HepG2 (cell line): Measurements from ENCODE around the gene TSPAN9. TPM values are rescaled to one million over a fixed set of nuclear protein-coding genes. Genes with fewer than 3 reads are reported as not detected.

Experiments
- ATAC-seq: fragments of 200-7000 bp; cut with Tn5 transposase; 3 replicates; pipeline ENCODE4 v1.9.1; 2020; ENCODE audit warnings: mild to moderate bottlenecking, moderate library complexity
- BruUV-seq: library from RNA; stranded (reverse); fragments of 400-500 nt; replicated peaks from 2 replicates; lab custom pipeline; 2021; lab: Mats Ljungman, UMichigan
- CTCF ChIA-PET: fragments of 300-600 bp; formaldehyde crosslinking; extraction: SDS; loops from one replicate; lab custom pipeline; 2021; ENCODE audit warnings: low total read pairs, inconsistent platforms, low intra/inter-chr PET ratio; lab: Yijun Ruan, JAX
- POLR2A ChIA-PET: fragments of 350-600 bp; sonication (Branson Sonifier 250); formaldehyde crosslinking; loops from one replicate; lab custom pipeline; 2020; ENCODE audit warnings: antibody characterized with exemption, inconsistent platforms; lab: Yijun Ruan, JAX
- DNase-seq: peaks from one replicate; pipeline ENCODE4 v3.0.0-alpha.2; 2015; ENCODE audit warnings: low spot score
- FAIRE-seq: peaks from 3 replicates; lab custom pipeline; 2011; peaks lifted over from hg19 to GRCh38; lab: Jason Lieb, UNC
- H2AFZ ChIP-seq: one replicate; pipeline ENCODE4 v1.6.1; 2011; ENCODE audit warnings: low read length, inconsistent platforms
- H3K27ac ChIP-seq: fragments of 300-600 bp; 3 replicates; pipeline ENCODE4 v1.8.0; 2011; ENCODE audit warnings: mixed run types, mild to moderate bottlenecking, mixed read lengths, low read length, inconsistent platforms; ENCODE audit not compliant: insufficient read depth; ENCODE audit errors: extremely low read length
- H3K27me3 ChIP-seq, 2 experiments: fragments of 200-600 bp in 1 of 2; 2 replicates in 1 of 2; 3 replicates in 1 of 2; pipeline versions ENCODE4 v1.6.0 to v1.8.0; 2011; ENCODE audit warnings: low read length in 2 of 2, mild to moderate bottlenecking in 2 of 2, moderate library complexity in 2 of 2, inconsistent platforms in 1 of 2; ENCODE audit not compliant: insufficient read depth in 2 of 2, control insufficient read depth in 1 of 2
- H3K36me3 ChIP-seq, 2 experiments: fragments of 200-600 bp in 1 of 2; replicated peaks in 1 of 2; 2 replicates in 1 of 2; 3 replicates in 1 of 2; pipeline versions ENCODE4 v1.5.1 to v1.8.0; 2011; ENCODE audit warnings: low read length in 2 of 2, inconsistent platforms in 1 of 2; ENCODE audit not compliant: insufficient read depth in 2 of 2, control insufficient read depth in 1 of 2
- H3K4me1 ChIP-seq: 2 replicates; pipeline ENCODE4 v1.5.1; 2012; ENCODE audit warnings: low read length, inconsistent platforms; ENCODE audit not compliant: insufficient read depth
- H3K4me2 ChIP-seq: 2 replicates; pipeline ENCODE4 v1.6.0; 2011; ENCODE audit warnings: low read depth, low read length, inconsistent platforms
- H3K4me3 ChIP-seq, 3 experiments: fragments of 200-600 bp in 1 of 3; sonication (generic), shearing (Covaris generic) in 1 of 3; replicated peaks in 1 of 3; 2 replicates each; pipeline ENCODE4 v1.5.1; 2011 to 2016; ENCODE audit warnings: low read length in 3 of 3, inconsistent platforms in 2 of 3, low read depth in 2 of 3, mild to moderate bottlenecking in 2 of 3, control low read depth in 1 of 3, mixed read lengths in 1 of 3; ENCODE audit not compliant: insufficient read depth in 1 of 3
- H3K79me2 ChIP-seq: one replicate; pipeline ENCODE4 v1.6.1; 2011; ENCODE audit warnings: low read length, inconsistent platforms; ENCODE audit not compliant: insufficient read depth
- H3K9ac ChIP-seq: 2 replicates; pipeline ENCODE4 v1.6.0; 2011; ENCODE audit warnings: mild to moderate bottlenecking, low read depth, low read length, inconsistent platforms; ENCODE audit not compliant: insufficient read depth
- H3K9me3 ChIP-seq: 2 replicates; pipeline ENCODE4 v1.5.1; 2012; ENCODE audit warnings: mild to moderate bottlenecking, low read length
- H4K20me1 ChIP-seq: 2 replicates; pipeline ENCODE4 v1.6.0; 2011; ENCODE audit warnings: inconsistent platforms, mild to moderate bottlenecking, low read length, moderate library complexity; ENCODE audit not compliant: insufficient read depth
- AKAP8 ChIP-seq: sonication (generic); formaldehyde crosslinking; IDR thresholded peaks from 2 replicates; pipeline ENCODE4 v1.5.1; 2020; ENCODE audit warnings: mild to moderate bottlenecking, missing genetic modification reagents
- ATF7-NPFF ChIP-seq: sonication (generic); formaldehyde crosslinking; IDR thresholded peaks from 2 replicates; pipeline ENCODE4 v1.8.1; 2023; ENCODE audit warnings: mild to moderate bottlenecking, low read depth, missing genetic modification reagents, moderate library complexity
- CBX2 ChIP-seq, 2 experiments: fragments of 200-600 bp in 1 of 2; sonication (generic); formaldehyde crosslinking in 1 of 2; IDR thresholded peaks; 2 replicates each; pipeline versions ENCODE4 v1.7.0 to v1.8.1; 2018 to 2022; ENCODE audit warnings: low read depth in 2 of 2, low read length in 1 of 2, mild to moderate bottlenecking in 1 of 2, missing genetic modification reagents in 1 of 2
- HNF1A ChIP-seq, 2 experiments: sonication (generic) in 1 of 2; formaldehyde crosslinking in 1 of 2; IDR thresholded peaks; 2 replicates each; pipeline versions ENCODE4 v1.4.0 to v1.6.1; 2016 to 2020; ENCODE audit warnings: borderline replicate concordance in 1 of 2, low read depth in 1 of 2, mild to moderate bottlenecking in 1 of 2, missing genetic modification reagents in 1 of 2
- MYPOP ChIP-seq: sonication (generic); formaldehyde crosslinking; IDR thresholded peaks from 2 replicates; pipeline ENCODE4 v1.8.1; 2023; ENCODE audit warnings: mild to moderate bottlenecking, moderate library complexity, missing genetic modification reagents
- ZNF138 ChIP-seq: sonication (generic); formaldehyde crosslinking; IDR thresholded peaks from 2 replicates; pipeline ENCODE4 v1.5.0; 2020; ENCODE audit warnings: mild to moderate bottlenecking, low read depth, missing genetic modification reagents
- ZNF251 ChIP-seq: sonication (generic); formaldehyde crosslinking; IDR thresholded peaks from 2 replicates; pipeline ENCODE4 v1.9.0; 2021; ENCODE audit warnings: mild to moderate bottlenecking, missing genetic modification reagents
- ZNF292 ChIP-seq: sonication (generic); formaldehyde crosslinking; IDR thresholded peaks from 2 replicates; pipeline ENCODE4 v1.8.1; 2022; ENCODE audit warnings: mild to moderate bottlenecking, low read depth, missing genetic modification reagents, borderline replicate concordance
- ZNF30 ChIP-seq: sonication (generic); formaldehyde crosslinking; IDR thresholded peaks from 2 replicates; pipeline ENCODE4 v1.5.0; 2020; ENCODE audit warnings: mild to moderate bottlenecking, missing genetic modification reagents
- ZNF33A ChIP-seq: sonication (generic); formaldehyde crosslinking; IDR thresholded peaks from 2 replicates; pipeline ENCODE4 v1.5.1; 2020; ENCODE audit warnings: missing genetic modification reagents, mild to moderate bottlenecking, moderate library complexity, borderline replicate concordance
- WGBS: methylation state at CpG from one replicate; pipeline ENCODE4 v1.1.6; 2017; ENCODE audit warnings: low lambda C conversion rate; 5-methylcytosine and 5-hydroxymethylcytosine counted together
- in situ Hi-C: cut with HindIII; loops from 2 replicates; pipeline ENCODE4 v1.10.0; 2017; ENCODE audit warnings: low pct_unique_long_range_greater_than_20kb; ENCODE audit not compliant: extremely low pct_ligation_motif_present
- intact Hi-C: fragments of 100-400 bp; cut with micrococcal nuclease; formaldehyde crosslinking; loops from one replicate; pipeline ENCODE4 v1.10.0; 2022; ENCODE audit not compliant: unreplicated experiment
- polyA plus RNA-seq, 8 experiments: library from polyadenylated mRNA; depleted of rRNA in 3 of 8; stranded (reverse) in 7 of 8; unstranded in 1 of 8; fragments of >200 nt; fragmentation: Illumina TruSeq in 4 of 8; extraction: Trizol in 4 of 8; gene quantifications; 2 replicates each; pipeline versions ENCODE4 v1.2.1 to v1.2.3, GENCODE V29; 2011 to 2016; ENCODE audit warnings: low read depth in 4 of 8, missing spikeins in 1 of 8, mixed read lengths in 1 of 8; ENCODE audit not compliant: insufficient read depth in 1 of 8
- total RNA-seq, 5 experiments: library from RNA; depleted of rRNA; stranded (reverse); fragments of >200 nt; fragmentation: Illumina TruSeq; extraction: Trizol; gene quantifications; 2 replicates each; pipeline ENCODE4 v1.2.3, GENCODE V29; 2016; ENCODE audit warnings: low read depth in 1 of 5

Gene TSPAN9
- total and polyA plus RNA-seq, 2 of the 13 experiments (the other 11 are each of a cell fraction or from before 2014, with no cell fraction given) = 18.1 to 42.3 TPM

- Histone ChIP-seq H3K4me3 (no peak overlapping the region), H3K9ac (no peak overlapping the region), H3K79me2 (no peaks in the 10 kb centered on the region), H3K27me3 (no peaks in the 10 kb centered on the region), H3K27ac (no peak overlapping the region), H2AFZ (no peak overlapping the region), H3K36me3 (peaks cover 1 to 10% of the 10 kb centered on the region in 2 experiments; a peak in 4 of 5 replicates), H4K20me1 (peaks cover 3% of the 10 kb centered on the region; the same call in 1 of the 2 replicates), H3K4me2 (no peak overlapping the region), H3K4me1 (no peaks in the 10 kb centered on the region), H3K9me3 (no peaks in the 10 kb centered on the region)
- 100% methylated on average over 2 of the region's 9 CpGs for WGBS
- no TSS peak for BruUV-seq
- DNase-seq = no peak
- TF ChIP-seq ATF7-NPFF (CRISPR knock-in tag) = no peak
- TF ChIP-seq ZNF251 (CRISPR knock-in tag) = no peak
- in situ Hi-C loops = no loop called here
- intact Hi-C loops = no loop called here
- ChIA-PET CTCF (no interaction called here), POLR2A (no interaction called here)
- FAIRE-seq = no peak
- no peak for ATAC-seq
Observed at GRCh38 chr12:3213188-3213587, 136.0 kb downstream of the TSPAN9 start.

GRCh38 chr12:3213768-3214167 lies 136.6 kb downstream of the TSPAN9 start:
- ATAC-seq (no peak), DNase-seq (no peak), FAIRE-seq (no peak)
- Histone ChIP-seq H3K4me1 (no peaks in the 10 kb centered on the region), H3K9ac (no peak overlapping the region), H3K27me3 (no peaks in the 10 kb centered on the region), H3K4me2 (no peak overlapping the region), H3K9me3 (no peaks in the 10 kb centered on the region), H2AFZ (no peak overlapping the region), H3K27ac (no peak overlapping the region), H4K20me1 (peaks cover 3% of the 10 kb centered on the region; the same call in 1 of the 2 replicates), H3K79me2 (no peaks in the 10 kb centered on the region), H3K36me3 (peaks cover 1 to 10% of the 10 kb centered on the region in 2 experiments; a peak in 4 of 5 replicates), H3K4me3 (no peak overlapping the region)
- no TSS peak for BruUV-seq
- WGBS = 100% methylated on average over 5 of the region's 5 CpGs
- in situ Hi-C loops (no loop called here), intact Hi-C loops (no loop called here)
- POLR2A ChIA-PET = no interaction called here
- CTCF ChIA-PET = no interaction called here
- TF ChIP-seq HNF1A (IDR thresholded peaks at IDR 0.05; ENCODE audit: low read depth) = no peak
- no peak for TF ChIP-seq HNF1A (CRISPR knock-in tag; IDR thresholded peaks at IDR 0.05; ENCODE audit: borderline replicate concordance)
- no peak for TF ChIP-seq ZNF30
- no peak for TF ChIP-seq MYPOP (CRISPR knock-in tag)
- no peak for TF ChIP-seq ZNF33A
- TF ChIP-seq AKAP8 (CRISPR knock-in tag) = no peak
- TF ChIP-seq ZNF292 (CRISPR knock-in tag) = no peak
- TF ChIP-seq ZNF138 (CRISPR knock-in tag) = no peak
- TF ChIP-seq CBX2 (IDR thresholded peaks at IDR 0.05; ENCODE audit: low read depth, low read length) = no peak
- no peak for TF ChIP-seq CBX2 (CRISPR knock-in tag; IDR thresholded peaks at IDR 0.05; ENCODE audit: low read depth)
